Measurements from ENCODE around the gene APCDD1.

APCDD1 gene

DNA sequence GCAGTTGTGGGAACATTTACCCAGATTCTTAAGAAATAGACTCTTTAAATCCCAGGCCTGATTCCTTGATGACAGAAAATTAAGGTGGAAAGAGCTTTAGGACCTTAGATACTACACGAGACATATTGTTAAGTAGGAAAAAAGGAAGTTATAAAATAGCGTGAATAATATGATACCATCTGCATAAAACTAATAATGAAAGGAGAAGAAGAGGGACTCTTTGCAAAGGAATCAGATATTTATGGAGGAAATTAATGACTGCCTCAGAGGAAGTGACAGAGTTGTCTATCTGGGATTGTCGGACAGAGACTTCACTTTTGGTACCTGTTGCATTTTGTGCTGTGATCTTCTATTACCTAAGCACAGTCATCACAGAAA, 20.8 kb downstream of the APCDD1 start:
- H2AFZ ChIP-seq (ENCODE audit: low read length): no peak overlapping the region
- H3K9ac ChIP-seq (ENCODE audit: low read length): no peak overlapping the region
- H3K9me3 ChIP-seq (replicated peaks; ENCODE audit: insufficient read depth, low read length): no peaks in the 10 kb centered on the region
- H3K4me2 ChIP-seq (ENCODE audit: low read depth, low read length): no peak overlapping the region
- no peak for DNase-seq
- no peak overlapping the region for H3K4me3 ChIP-seq (ENCODE audit: low read length)
- H3K79me2 ChIP-seq (ENCODE audit: low read length): no peaks in the 10 kb centered on the region
- no peak for TF ChIP-seq CTCF (IDR thresholded peaks at IDR 0.05; ENCODE audit: low read length)
- no peak for TF ChIP-seq EZH2phosphoT487 (IDR thresholded peaks at IDR 0.05; ENCODE audit: low read length)
- TF ChIP-seq EZH2 (optimal IDR thresholded peaks at IDR 0.05; ENCODE audit: low read depth, low read length): no peak
- H3K4me1 ChIP-seq (ENCODE audit: low read length): no peaks in the 10 kb centered on the region
- no peaks in the 10 kb centered on the region for H3F3A ChIP-seq (ENCODE audit: insufficient read depth, low read length)
- H3K27ac ChIP-seq (ENCODE audit: low read length): no peak overlapping the region
- H3K27me3 ChIP-seq (replicated peaks; ENCODE audit: insufficient read depth, low read length): no peaks in the 10 kb centered on the region
- H3K36me3 ChIP-seq (replicated peaks; ENCODE audit: insufficient read depth, low read length): no peaks in the 10 kb centered on the region
- H4K20me1 ChIP-seq (ENCODE audit: insufficient read depth, low read length): no peaks in the 10 kb centered on the region
- H3K9me2 ChIP-seq (replicated peaks; ENCODE audit: insufficient read depth, low read length): no peaks in the 10 kb centered on the region

DNA sequence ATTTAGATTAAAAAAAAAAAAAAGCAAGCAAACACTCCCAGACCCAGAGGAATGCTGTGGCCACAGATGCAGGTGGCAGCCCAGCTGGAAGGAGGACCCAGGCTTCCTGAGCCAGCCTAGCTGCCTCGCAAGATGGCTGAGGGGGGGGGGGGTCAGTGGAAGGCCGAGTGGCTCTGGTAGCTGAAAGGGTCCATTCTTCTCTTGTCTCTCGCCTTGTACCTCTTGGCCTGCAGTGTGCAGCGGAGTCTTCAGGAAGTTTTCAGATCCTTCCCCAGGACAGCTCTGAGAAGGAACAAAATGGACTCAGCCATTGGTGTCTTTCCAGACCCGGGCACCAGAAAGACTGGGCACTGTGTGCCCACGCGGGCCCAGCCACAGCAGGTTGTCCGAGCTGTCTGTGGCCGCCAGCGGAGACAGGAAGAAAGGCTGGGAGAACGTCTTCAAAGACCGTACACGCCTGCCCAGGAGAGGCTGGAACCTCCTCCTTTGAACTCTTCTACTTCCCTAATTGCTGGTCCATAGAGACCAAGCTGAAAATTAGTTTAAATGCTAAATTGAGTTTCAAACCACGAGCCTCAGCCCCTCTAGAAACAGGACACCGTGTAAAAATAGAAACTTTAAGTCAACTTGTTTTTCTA, 21.3 kb downstream of the APCDD1 start:
- Histone ChIP-seq H3K4me3 (ENCODE audit: low read length) (no peak overlapping the region), H2AFZ (ENCODE audit: low read length) (no peak overlapping the region), H3K36me3 (replicated peaks; ENCODE audit: insufficient read depth, low read length) (no peaks in the 10 kb centered on the region), H3K9me2 (replicated peaks; ENCODE audit: insufficient read depth, low read length) (no peaks in the 10 kb centered on the region), H3F3A (ENCODE audit: insufficient read depth, low read length) (no peaks in the 10 kb centered on the region), H4K20me1 (ENCODE audit: insufficient read depth, low read length) (no peaks in the 10 kb centered on the region), H3K4me1 (ENCODE audit: low read length) (no peaks in the 10 kb centered on the region), H3K79me2 (ENCODE audit: low read length) (no peaks in the 10 kb centered on the region), H3K27me3 (replicated peaks; ENCODE audit: insufficient read depth, low read length) (no peaks in the 10 kb centered on the region), H3K9ac (ENCODE audit: low read length) (no peak overlapping the region), H3K27ac (ENCODE audit: low read length) (no peak overlapping the region), H3K4me2 (ENCODE audit: low read depth, low read length) (no peak overlapping the region), H3K9me3 (replicated peaks; ENCODE audit: insufficient read depth, low read length) (no peaks in the 10 kb centered on the region)
- no peak for DNase-seq
- TF ChIP-seq CTCF (IDR thresholded peaks at IDR 0.05; ENCODE audit: low read length) (no peak), EZH2phosphoT487 (IDR thresholded peaks at IDR 0.05; ENCODE audit: low read length) (no peak), EZH2 (optimal IDR thresholded peaks at IDR 0.05; ENCODE audit: low read depth, low read length) (no peak)

DNA sequence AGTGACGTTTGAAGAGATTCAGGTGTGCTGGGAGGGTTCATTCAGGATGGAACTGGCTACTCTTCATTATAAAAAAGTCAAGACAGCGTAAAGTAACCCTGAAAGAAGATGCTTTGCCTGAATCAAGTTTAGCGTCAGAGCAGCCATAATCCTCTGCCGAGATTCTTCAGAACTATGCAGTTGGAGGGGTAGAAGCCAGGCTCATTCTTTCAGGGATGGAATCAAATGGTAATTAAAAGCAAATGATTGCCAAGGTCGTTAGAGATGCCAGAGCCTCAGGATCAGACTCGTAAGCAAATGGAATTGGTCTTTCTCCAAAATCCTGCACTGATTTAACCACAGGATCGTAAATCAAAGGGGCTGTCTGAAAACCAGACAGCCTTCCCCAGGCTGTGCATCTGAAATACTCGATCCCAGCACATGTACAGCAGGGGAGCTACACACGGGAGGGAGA, 21.9 kb downstream of the APCDD1 start:
- DNase-seq: no peak
- Histone ChIP-seq H3K9me2 (replicated peaks; ENCODE audit: insufficient read depth, low read length) (no peaks in the 10 kb centered on the region), H4K20me1 (ENCODE audit: insufficient read depth, low read length) (no peaks in the 10 kb centered on the region), H3K27ac (ENCODE audit: low read length) (no peak overlapping the region), H3K4me2 (ENCODE audit: low read depth, low read length) (no peak overlapping the region), H3F3A (ENCODE audit: insufficient read depth, low read length) (no peaks in the 10 kb centered on the region), H3K27me3 (replicated peaks; ENCODE audit: insufficient read depth, low read length) (no peaks in the 10 kb centered on the region), H3K79me2 (ENCODE audit: low read length) (no peaks in the 10 kb centered on the region), H3K36me3 (replicated peaks; ENCODE audit: insufficient read depth, low read length) (no peaks in the 10 kb centered on the region), H2AFZ (ENCODE audit: low read length) (no peak overlapping the region), H3K4me1 (ENCODE audit: low read length) (no peaks in the 10 kb centered on the region), H3K4me3 (ENCODE audit: low read length) (no peak overlapping the region), H3K9ac (ENCODE audit: low read length) (no peak overlapping the region), H3K9me3 (replicated peaks; ENCODE audit: insufficient read depth, low read length) (no peaks in the 10 kb centered on the region)
- TF ChIP-seq EZH2 (optimal IDR thresholded peaks at IDR 0.05; ENCODE audit: low read depth, low read length) (no peak), EZH2phosphoT487 (IDR thresholded peaks at IDR 0.05; ENCODE audit: low read length) (no peak), CTCF (IDR thresholded peaks at IDR 0.05; ENCODE audit: low read length) (no peak)
